ENCODE results near the gene MIEF2.

Gene MIEF2

GRCh38 chr17:18241229-18241871, 19.1 kb upstream of the MIEF2 start:
- no peak for TF ChIP-seq REST (IDR thresholded peaks at IDR 0.05; ENCODE audit: insufficient read depth in 1 of 2, low read depth in 2 of 2, low read length in 2 of 2)
- no peak for TF ChIP-seq POLR2AphosphoS5 (IDR thresholded peaks at IDR 0.05; ENCODE audit: low read depth, low read length)
- TF ChIP-seq SIN3A (IDR thresholded peaks at IDR 0.05; ENCODE audit: borderline replicate concordance, insufficient read depth, low read length) = no peak
- no peak for TF ChIP-seq TAF1 (IDR thresholded peaks at IDR 0.05; ENCODE audit: borderline replicate concordance, insufficient read depth, low read length)
- no peak for TF ChIP-seq FOXP2 (optimal IDR thresholded peaks at IDR 0.05; ENCODE audit: borderline replicate concordance, extremely low read depth, extremely low read length, insufficient read depth)

GRCh38 chr17:18245038-18245776, 15.3 kb upstream of the MIEF2 start:
- TF ChIP-seq SIN3A (IDR thresholded peaks at IDR 0.05; ENCODE audit: borderline replicate concordance, insufficient read depth, low read length) (no peak), TAF1 (IDR thresholded peaks at IDR 0.05; ENCODE audit: borderline replicate concordance, insufficient read depth, low read length) (no peak), REST (IDR thresholded peaks at IDR 0.05; ENCODE audit: insufficient read depth in 1 of 2, low read depth in 2 of 2, low read length in 2 of 2) (no peak), FOXP2 (optimal IDR thresholded peaks at IDR 0.05; ENCODE audit: borderline replicate concordance, extremely low read depth, extremely low read length, insufficient read depth) (no peak), POLR2AphosphoS5 (IDR thresholded peaks at IDR 0.05; ENCODE audit: low read depth, low read length) (no peak)

- no peak for TF ChIP-seq FOXP2 (optimal IDR thresholded peaks at IDR 0.05; ENCODE audit: borderline replicate concordance, extremely low read depth, extremely low read length, insufficient read depth)
- no peak for TF ChIP-seq REST (IDR thresholded peaks at IDR 0.05; ENCODE audit: insufficient read depth in 1 of 2, low read depth in 2 of 2, low read length in 2 of 2)
- TF ChIP-seq SIN3A (IDR thresholded peaks at IDR 0.05; ENCODE audit: borderline replicate concordance, insufficient read depth, low read length) = no peak
Measured at GRCh38 chr17:18246109-18246725, 14.2 kb upstream of the MIEF2 start.

- TF ChIP-seq TAF1 (IDR thresholded peaks at IDR 0.05; ENCODE audit: borderline replicate concordance, insufficient read depth, low read length) (no peak), SIN3A (IDR thresholded peaks at IDR 0.05; ENCODE audit: borderline replicate concordance, insufficient read depth, low read length) (no peak), FOXP2 (optimal IDR thresholded peaks at IDR 0.05; ENCODE audit: borderline replicate concordance, extremely low read depth, extremely low read length, insufficient read depth) (peak; percentile 20), POLR2AphosphoS5 (IDR thresholded peaks at IDR 0.05; ENCODE audit: low read depth, low read length) (no peak), REST (IDR thresholded peaks at IDR 0.05; ENCODE audit: insufficient read depth in 1 of 2, low read depth in 2 of 2, low read length in 2 of 2) (no peak)
Measured at GRCh38 chr17:18246880-18247612, 13.4 kb upstream of the MIEF2 start.
